GM19372 (cell line): ENCODE data around the gene IL17RB.
A peak's percentile ranks its signal among the peaks of the same experiment; 100 is the strongest.

Experiments
- ATAC-seq: cut with Tn5 transposase; IDR thresholded peaks from one replicate; pipeline ENCODE4 v1.9.1; 2021; ENCODE audit warnings: mild to moderate bottlenecking, low read depth, moderate library complexity; ENCODE audit not compliant: unreplicated experiment

IL17RB gene

DNA sequence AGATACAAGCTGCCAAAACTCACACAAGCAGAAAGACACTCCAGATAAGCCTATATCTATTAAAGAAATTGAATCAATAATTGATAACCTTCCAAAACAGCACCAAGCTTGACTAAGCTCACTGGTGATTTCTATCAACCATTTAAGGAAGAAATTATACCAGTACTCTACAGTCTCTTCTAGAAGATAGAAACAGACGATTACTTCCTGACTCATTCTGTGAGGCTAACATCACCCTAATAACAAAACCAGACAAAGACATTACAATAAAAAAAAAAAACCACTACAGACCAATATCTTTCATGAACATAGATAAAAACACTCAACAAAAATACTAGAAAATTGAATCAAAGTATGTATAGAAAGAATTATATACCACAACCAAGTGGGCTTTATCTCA, 20.3 kb upstream of the IL17RB start:
- no peak for ATAC-seq

DNA sequence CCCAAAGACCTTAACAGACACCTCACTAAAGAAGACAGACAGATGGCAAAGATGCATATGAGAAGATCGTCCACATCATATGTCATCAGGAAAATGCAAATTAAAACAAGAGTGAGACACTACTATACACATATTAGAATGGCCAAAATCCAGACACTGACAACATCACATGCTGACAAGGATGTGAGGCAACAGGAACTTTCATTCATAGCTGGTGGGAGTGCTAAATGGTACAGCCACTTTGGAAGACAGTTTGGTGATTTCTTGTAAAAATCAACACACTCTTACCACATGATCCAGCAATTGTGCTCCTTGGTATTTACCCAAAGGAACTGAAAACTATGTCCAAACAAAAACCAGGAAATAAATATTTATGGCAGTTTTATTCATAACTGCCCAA, 17.8 kb upstream of the IL17RB start:
- no peak for ATAC-seq

DNA sequence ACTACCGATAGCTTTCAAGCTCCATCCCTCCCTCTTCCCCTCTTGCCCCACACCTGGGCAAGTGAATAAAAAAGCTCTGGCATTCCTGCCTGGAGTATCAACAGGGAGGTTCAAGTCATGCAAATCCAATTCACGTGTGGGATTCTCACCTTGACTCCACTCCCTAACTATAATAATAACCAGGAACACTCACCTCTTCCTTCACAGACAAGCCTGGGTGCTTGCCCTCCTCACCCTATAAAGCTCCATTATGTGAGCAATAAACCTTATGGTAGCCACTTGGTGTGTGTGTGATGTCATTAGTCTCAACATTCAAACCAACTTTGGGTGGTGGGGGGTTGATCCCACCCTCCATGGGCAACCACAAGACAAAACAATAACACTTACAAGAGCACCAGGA, 16.8 kb upstream of the IL17RB start:
- no peak for ATAC-seq

DNA sequence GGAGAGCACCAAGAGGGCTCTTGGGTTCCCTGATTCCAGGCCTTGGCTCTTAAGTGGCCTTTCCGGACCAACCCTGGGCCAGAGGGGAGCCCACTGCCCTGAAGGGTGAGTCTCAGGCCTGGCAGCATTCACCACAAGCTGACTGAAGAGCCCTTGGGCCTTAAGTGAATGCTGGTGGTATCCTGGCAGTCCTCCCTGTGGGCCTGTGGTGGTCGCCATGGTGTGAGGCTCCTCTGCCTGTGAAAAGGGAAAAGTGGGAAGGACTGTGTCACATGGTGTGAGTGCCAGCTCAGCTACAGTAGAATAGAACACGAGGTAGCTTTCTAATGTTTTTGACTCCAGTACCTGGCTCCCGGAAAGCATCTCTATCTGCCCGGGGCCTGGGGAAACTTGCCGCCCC, 15.4 kb upstream of the IL17RB start:
- ATAC-seq: no peak

DNA sequence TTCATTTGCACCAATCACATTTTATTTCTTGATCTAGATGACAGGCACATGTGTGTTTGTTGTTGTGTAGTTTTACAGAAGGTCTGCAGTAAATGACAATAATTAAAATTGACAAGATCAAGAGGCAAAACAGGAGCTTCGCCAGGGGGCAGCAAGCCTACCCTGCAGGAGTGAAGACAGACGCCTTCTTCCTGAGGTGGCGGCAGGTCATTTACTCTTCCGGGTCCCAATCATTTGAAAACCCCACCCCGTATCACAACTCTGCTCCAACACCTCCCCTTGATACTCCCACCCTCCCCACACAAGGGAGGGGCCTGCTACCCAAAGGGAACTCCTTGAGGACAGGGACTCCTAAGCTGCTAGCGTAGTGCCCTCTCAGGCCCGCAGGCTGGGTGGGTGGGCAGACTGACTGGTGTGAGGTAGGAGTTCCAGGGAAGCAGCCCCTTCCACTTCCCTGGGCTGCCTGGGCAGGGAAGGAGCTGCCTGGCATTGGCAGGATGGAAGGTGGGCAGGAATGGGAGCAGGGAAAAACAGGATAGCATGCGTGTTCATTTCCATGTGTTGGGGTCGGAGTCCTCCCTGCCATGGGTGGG, 13.2 kb upstream of the IL17RB start:
- no peak for ATAC-seq

DNA sequence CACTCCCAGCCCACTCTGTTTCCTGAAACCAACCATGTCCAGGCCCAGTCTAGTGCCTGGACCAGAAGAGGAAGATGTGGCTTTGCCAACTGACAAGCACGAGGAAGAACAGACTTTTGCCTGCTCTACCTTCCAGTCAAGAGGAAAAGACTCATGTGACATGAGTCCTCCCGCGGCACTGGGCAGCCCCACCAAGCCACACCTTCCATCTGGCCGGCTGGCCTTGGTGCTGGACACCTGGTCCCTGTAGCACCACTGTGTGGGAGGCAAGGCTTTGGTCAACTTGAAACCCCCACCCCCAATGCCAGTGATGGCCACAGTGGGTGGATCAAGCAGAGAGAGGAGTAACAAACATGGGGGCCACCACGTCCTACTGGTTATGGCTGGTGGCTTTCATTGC, 12.7 kb upstream of the IL17RB start:
- no peak for ATAC-seq

DNA sequence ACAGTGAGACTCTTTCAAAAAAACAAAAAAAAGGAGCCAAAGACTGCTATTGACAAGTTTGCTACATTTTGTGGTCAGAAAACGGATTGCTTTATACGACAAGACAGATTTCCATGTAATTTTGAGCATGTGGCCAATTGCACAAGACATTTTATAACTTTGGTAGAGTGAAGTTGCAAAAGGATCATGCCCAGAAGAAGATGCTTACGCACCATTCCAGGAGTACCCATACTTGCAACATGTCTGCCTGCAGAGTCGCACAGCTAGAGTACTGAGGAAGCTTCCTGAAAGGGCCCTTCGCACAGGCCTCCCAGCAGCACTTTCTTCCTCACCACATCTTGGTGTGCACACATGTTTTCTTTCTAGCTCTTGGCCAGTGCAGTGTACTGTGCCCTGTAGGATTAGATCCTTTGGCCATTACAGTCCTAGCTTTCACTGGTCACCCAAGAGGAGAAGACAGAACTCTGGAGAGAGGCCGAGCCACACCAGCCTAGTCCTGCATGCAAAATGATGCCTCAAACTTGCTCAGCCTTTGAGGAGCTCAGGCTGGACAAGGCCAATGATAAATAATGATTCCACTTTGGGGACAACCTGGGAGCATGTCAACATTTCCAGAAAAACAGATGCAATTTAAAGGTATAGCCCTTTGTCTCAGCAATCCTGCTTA, 11.8 kb upstream of the IL17RB start:
- ATAC-seq: no peak

DNA sequence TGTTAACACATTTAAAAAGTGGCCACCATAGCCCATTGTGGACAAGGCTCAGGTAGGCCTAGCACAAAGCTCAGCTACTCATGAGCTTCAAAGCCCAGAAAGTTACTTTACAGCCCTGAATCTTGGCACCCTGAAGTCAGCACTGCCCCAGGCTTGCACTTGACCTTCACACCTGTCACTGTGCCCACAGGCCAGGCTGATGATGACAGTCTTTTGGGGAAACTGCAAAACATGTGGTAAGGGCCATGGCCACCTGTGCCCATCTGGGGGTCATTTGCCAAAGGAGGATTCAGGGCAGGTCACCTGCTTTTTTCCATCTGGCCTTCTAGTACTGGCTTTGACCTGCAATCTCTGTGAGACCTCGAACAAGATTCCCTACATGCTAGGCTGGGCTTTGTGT, 11.1 kb upstream of the IL17RB start:
- ATAC-seq: no peak

DNA sequence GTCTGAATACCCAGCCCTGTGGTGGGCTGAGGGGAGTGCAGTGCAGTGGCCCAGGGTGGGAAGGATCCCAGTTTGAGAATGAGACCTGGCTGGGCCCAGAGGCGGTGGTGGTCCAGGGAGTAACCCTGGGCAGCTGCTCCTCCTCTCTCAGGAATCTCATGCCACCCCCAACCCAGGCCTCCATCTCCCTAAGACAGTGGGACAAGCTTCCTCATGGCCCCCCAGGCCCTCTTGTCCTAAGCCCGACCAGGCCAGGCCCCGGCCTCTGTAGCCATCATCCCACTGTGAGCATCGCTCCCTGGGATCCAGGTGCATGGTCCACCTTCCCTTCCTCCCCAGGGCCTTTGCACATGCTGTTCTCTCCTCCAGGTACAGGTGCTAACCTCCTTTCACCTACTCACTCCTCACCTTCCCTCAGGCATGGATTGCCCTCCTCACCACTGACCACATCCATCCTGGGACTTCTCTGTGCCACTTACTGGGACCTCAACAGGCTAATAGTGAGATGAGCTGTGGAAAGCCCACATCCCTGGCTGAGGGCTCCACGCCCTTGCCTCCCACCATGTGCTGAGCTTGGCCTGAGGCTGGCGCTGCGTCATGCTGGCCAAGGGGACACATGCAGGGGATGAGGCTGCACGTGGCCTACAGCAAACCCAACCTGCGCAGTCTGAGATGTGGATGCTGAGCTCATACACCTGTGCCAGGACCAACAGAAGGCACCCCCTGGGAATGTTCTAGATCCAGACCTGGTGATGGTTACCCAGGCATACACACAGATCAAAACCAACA, 10.1 kb upstream of the IL17RB start:
- no peak for ATAC-seq

DNA sequence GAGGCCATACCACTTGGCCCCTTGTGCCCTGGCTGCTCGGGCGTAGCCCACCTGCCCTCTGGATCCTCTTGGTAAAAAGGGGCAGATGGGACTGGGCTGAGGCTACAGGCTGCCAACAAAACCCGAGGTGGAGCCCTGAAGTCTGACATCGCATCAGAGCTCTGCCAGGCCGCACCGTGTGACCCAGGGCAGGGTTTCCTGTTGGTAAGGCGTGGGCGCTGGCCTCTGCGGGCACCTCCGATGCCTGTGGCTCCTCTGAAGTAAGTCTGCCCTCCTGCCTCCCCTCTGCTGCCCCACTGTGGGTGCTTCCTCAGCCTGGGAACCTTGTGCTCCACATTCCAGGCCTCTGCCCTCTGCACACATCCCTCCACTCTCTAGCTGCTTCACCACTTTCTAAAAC, 9.0 kb upstream of the IL17RB start:
- no peak for ATAC-seq

DNA sequence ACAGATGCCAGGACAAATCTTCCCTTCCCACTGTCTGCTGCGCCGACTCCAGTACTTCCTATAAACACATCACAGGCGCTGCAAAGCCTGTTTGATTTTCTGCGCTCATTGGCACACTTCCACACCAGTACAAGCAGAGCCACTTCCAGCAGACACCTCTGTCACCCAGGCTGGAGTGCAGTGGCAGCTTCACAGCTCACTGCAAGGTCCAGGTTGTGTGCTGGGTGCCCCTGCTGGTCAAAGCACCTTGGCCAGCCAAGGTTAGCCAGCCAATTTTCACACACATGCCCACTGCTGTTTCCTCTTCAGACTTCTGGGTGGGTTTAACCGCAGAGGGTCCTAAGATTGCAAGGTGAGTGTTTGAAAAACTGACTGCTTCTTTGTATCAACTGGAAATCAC, 5.1 kb upstream of the IL17RB start:
- no peak for ATAC-seq

DNA sequence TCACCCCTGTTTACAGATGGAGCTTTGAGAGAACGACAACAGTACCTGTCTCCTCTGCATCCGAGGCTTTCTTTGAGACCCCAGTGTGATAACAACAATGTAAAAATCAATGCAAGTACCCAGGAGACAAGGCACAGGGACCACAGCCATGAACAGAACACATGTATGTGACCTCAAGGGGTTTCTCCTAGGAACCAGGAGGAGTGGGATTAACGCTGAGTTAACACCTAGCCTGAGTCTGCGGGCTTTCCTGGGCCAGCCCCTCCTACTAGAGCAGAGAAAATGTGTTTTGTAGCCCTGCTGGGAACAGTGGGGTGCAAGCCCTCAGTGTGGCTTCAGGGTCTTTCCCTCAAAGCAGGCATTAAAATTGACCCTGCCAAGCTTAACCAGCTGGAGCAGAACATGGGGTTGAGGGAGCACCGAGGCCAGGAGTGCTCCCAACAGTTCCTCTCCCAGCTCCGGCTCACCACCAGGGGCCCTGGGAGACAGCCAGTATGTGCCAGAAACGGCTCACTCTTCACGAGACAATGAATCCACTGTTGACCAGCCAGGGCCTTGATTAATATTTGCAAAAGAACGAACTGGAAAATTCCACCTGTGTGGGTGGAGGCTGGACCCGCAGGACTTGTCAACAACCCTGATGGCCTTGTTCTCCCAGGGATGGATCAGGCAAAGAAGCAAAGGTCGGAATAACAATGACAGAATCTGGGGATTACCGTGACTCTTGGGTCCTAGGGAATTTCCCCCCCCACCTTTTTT, 3.8 kb upstream of the IL17RB start:
- ATAC-seq: no peak

DNA sequence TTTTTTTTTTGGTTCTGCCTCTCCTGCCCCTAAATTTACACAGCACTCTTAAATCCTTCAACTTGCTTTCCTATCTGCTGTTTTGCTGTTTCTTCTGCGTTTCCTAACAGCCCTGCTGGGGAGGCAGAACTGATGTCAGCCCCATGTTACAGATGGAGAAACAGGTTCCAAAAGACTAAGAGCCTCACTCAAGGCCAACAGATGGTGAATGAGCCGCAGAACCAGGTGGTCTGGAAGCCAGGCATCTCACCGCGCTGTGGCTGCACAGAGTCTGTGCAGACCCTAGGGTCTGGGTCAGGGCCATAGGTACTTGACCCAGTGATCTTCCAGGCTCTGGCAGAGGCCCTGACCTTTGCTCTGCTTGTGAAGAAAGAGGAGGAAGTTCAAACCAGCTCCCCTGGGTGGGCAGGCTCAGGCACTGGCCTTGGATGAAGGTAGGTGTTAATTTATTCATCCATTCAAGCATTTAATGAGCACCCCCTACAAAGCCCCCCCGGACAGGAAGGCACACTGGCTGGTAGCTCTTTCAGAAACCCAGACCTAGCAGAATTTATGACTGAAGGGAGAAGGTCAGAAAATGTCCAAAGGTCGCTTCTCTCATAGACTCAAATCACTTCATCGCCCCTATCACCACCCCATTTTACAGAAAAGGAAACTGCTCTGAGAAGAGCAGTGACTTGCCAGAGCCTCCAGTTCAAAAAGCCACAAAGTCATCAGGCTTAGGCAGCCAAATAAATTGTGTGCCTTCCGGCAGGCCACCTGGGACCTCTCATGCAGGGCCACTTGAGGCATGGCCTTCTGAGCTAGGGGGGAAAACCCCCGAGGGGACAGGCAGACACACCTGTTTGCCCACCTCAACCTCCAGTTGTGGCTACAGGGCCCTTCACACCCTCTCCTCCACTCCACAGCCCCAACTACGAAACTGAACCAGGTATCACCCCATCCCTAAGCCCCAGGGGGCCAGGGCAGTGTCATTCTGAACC, 2.9 kb upstream of the IL17RB start:
- ATAC-seq: no peak

DNA sequence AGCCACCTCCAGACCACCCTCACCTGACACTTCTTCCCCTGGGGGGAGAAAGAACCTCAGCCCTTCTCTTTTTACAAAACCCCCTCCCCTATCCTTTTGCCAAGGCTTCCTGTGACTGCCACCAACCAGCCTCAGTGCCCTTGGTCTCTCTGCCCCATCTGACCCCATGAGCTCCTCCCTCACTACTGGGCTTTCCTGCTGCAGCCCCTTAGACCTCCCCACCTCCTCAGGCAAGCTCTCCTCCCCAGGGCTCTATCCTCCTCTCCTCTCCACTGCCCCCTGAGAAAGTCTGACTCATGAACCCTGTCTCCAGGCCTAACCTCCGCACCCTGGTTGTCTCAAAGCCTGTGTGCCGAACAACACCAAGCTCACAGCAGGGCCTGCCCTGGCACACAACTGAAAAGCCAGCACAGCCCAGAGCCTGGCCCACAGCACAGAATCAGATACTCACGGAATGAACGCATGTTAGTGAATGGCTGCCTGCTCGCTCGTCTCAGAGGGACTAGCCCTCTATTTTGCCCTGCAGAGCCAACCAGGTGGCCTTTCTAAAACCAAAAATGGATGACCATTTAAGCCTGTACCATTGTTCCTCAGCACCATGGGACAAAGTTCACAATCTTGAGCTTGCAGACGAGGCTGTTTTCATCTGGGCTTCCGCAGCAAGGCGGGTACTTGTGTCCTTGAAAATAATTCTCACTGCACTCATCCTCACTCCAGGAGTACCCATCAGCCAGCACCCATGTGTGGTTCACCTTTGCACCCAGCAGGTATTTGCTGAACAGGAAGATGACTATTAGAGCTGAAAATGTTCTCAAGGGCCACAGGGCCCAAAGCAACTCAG, 1.9 kb upstream of the IL17RB start:
- ATAC-seq: no peak

DNA sequence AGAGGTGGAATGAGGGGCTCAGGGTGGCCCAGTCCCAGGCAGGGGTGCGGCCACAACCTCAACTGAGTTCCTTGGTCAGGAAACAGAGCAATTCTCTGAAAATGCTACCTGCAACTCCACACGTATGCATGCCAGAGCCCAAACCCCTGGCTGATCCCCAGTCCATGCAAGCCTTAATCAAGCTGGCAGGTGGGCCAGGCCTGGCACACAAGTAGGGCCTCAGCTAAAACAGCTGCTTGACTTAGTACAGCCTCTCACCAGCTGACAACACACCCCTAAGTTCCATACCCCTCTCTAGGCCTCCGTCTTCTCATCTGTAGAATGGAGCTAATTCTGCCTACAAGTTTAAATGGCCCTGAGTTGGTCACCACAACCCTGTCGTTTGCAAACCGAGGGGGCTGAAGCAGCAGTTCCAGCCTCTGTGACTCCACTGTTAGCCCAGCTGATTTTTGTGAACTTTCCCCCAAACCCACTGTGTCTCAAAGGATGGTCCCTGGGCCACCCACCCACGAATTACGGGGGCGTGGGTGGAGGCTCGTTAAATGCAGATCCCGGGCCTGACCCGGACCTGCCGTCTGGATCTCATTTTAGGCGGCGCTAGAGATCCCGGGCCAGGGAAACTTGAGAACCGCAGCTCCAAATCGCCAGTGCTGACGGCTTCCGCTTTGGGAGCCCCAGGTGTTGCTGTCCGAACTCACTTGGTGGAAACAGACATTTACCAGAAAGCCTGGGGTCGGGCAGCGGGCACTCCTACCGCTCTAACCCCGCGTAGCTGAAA, 1.1 kb upstream of the IL17RB start:
- ATAC-seq: no peak

DNA sequence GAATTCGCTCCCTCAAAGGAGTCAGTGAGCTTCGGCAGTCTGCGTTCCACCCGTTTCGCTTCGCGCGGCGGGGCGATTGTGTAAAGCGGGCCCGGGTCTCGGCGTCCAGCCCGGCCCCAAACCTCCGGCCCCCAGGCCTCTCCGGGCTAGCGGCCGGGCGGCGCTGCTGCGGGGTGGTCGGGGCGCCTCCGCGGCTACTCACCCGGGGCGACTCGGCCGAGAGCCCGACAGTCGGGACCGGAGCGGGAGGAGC, 561 bp upstream of the IL17RB start:
- ATAC-seq: peak; percentile 11

DNA sequence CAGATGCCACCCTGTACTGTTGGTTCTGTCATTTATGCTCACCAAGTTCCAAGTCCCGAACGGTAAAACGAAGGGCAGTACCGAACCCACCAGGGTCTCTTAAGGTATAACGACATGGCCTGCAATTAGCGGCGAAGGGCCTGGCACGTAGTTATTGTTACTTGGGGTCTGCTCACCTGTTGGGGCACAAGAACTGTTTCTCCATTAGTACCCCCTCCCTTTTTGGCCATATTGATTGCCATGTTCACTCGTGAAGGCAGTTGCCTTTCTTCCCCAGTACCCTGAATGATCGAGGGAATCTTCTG, 435 bp downstream of the IL17RB start:
- no peak for ATAC-seq

DNA sequence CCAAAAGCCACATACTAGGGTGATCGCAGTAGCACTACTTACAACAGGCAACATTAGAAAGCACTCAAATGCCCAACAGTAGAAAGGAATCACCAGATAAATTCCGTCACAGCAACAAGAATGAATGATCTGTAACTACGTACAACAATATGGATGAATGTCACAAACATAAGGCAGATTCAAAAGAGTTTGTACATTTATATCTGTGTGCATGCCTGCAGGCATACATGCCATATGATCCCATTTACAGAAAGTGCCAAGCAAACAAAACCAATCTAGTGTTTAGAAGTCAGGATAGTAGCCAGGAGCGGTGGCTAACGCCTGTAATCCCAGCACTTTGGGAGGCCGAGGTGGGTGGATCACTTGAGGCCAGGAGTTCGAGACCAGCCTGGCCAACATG, 3.5 kb downstream of the IL17RB start:
- no peak for ATAC-seq

DNA sequence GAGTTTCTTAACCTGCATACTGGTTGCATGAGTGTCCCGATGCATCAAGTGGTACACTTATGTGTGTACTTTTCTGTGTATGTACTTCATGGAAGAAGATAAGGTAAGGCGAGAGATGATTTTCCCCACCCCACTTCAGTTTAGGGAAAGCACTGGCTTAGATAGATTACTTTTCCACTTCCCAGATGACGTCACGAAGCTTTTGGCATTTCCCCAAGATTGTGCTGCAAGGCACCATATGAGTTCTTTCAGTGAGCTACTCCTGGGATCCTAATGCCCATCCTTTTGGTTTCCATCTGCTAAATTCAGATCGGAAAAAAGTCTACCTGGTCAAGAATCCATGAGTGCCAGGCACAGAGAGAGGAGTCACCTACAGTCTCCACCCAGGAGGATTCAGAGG, 4.5 kb downstream of the IL17RB start:
- ATAC-seq: no peak
